ENCODE data around the gene UGT1A8. TPM values are rescaled to one million over a fixed set of nuclear protein-coding genes. Genes with fewer than 3 reads are reported as not detected.
A peak's percentile ranks its signal among the peaks of the same experiment; 100 is the strongest.
"Not testable (repeated sequence)": the region's sequence is repeated elsewhere in the genome, so short reads cannot be mapped to it uniquely, and the experiment has no call there.

The UGT1A8 gene
- total RNA-seq, 2 donors from 2014 or later = 15.9 to 16.8 TPM

GRCh38 chr2:233627331-233628025 is 10.0 kb downstream of the UGT1A8 start:
- Histone ChIP-seq H3K27me3 (no peaks in the 10 kb centered on the region), H3K36me3 (no peaks in the 10 kb centered on the region), H3K27ac (no peak overlapping the region), H3K9me3 (no peaks in the 10 kb centered on the region), H3K4me1 (no peaks in the 10 kb centered on the region), H3K4me3 (no peak overlapping the region), H3K9ac (ENCODE audit: low read depth in 2 of 2, low read length in 2 of 2) (no peak overlapping the region)
- no peak for DNase-seq
- intact Hi-C loops (cut with DNase I) = no loop called here
- TF ChIP-seq CTCF (IDR thresholded peaks at IDR 0.05) = no peak

- intact Hi-C loops (cut with DNase I); H3K36me3 ChIP-seq; H3K27me3 ChIP-seq; H3K4me1 ChIP-seq; H3K9me3 ChIP-seq: not testable (repeated sequence)
- peak within 1 kb of the TSS; percentile 18 for H3K4me3 ChIP-seq
- H3K9ac ChIP-seq (ENCODE audit: low read depth in 2 of 2, low read length in 2 of 2) = peak within 1 kb of the TSS in 1 of 2 donors; percentile 56
- peak within 1 kb of the TSS; percentile 58 for H3K27ac ChIP-seq
- peak; percentile 68 for DNase-seq
These were observed 18.9 kb downstream of the UGT1A8 start, which contains the start of gene UGT1A10 for GRCh38 chr2:233636306-233636705. UGT1A10 (plus strand) TSS chr2:233636448; CDS start chr2:233636523, 75 bp downstream.

GRCh38 chr2:233638836-233639235 is 21.4 kb downstream of the UGT1A8 start:
- no peaks in the 10 kb centered on the region for H3K27me3 ChIP-seq
- no peak overlapping the region for H3K9ac ChIP-seq (ENCODE audit: low read depth in 2 of 2, low read length in 2 of 2)
- no peaks in the 10 kb centered on the region for H3K4me1 ChIP-seq
- H3K27ac ChIP-seq = no peak overlapping the region
- H3K36me3 ChIP-seq = no peaks in the 10 kb centered on the region
- no peak overlapping the region for H3K4me3 ChIP-seq
- no peaks in the 10 kb centered on the region for H3K9me3 ChIP-seq
- TF ChIP-seq CTCF (IDR thresholded peaks at IDR 0.05) = no peak
- DNase-seq = peak; percentile 68
- intact Hi-C loops (cut with DNase I) = no loop called here

- H3K4me1 ChIP-seq = no peaks in the 10 kb centered on the region
- H3K27ac ChIP-seq = no peak overlapping the region
- H3K4me3 ChIP-seq = no peak overlapping the region
- TF ChIP-seq CTCF (IDR thresholded peaks at IDR 0.05) = no peak
- intact Hi-C loops (cut with DNase I) = no loop called here
- no peaks in the 10 kb centered on the region for H3K9me3 ChIP-seq
- no peak overlapping the region for H3K9ac ChIP-seq (ENCODE audit: low read depth in 2 of 2, low read length in 2 of 2)
- H3K27me3 ChIP-seq = no peaks in the 10 kb centered on the region
- no peak for DNase-seq
- H3K36me3 ChIP-seq = no peaks in the 10 kb centered on the region
These were observed 22.4 kb downstream of the UGT1A8 start for GRCh38 chr2:233639860-233640259.

- intact Hi-C loops (cut with DNase I) = no loop called here
- peak; percentile 41 for DNase-seq
- peak; percentile 51 for TF ChIP-seq CTCF (IDR thresholded peaks at IDR 0.05)
These were observed 25.7 kb downstream of the UGT1A8 start for GRCh38 chr2:233643128-233643527.

GRCh38 chr2:233646033-233646432 is 28.6 kb downstream of the UGT1A8 start:
- DNase-seq; H3K27me3 ChIP-seq; H3K4me3 ChIP-seq; H3K9ac ChIP-seq (ENCODE audit: low read depth in 2 of 2, low read length in 2 of 2); intact Hi-C loops (cut with DNase I); H3K9me3 ChIP-seq; H3K27ac ChIP-seq; H3K4me1 ChIP-seq; H3K36me3 ChIP-seq: not testable (repeated sequence)

More at GRCh38 chr2:233643128-233643527, 25.7 kb downstream of the UGT1A8 start:
- no peaks in the 10 kb centered on the region for H3K27me3 ChIP-seq
- H3K9me3 ChIP-seq = no peaks in the 10 kb centered on the region
- H3K4me3 ChIP-seq = no peak overlapping the region
- no peak overlapping the region for H3K27ac ChIP-seq
- no peaks in the 10 kb centered on the region for H3K4me1 ChIP-seq
- H3K36me3 ChIP-seq = no peaks in the 10 kb centered on the region
- no peak overlapping the region for H3K9ac ChIP-seq (ENCODE audit: low read depth in 2 of 2, low read length in 2 of 2)

Measured in colonic mucosa (tissue), 4 donors.